Breast epithelium (tissue), 4 donors: ENCODE results near the gene TMEM106C. TPM values are rescaled to one million over a fixed set of nuclear protein-coding genes. Genes with fewer than 3 reads are reported as not detected.
A peak's percentile ranks its signal among the peaks of the same experiment; 100 is the strongest.

Experiments used
- DNase-seq, 2 donors: peaks; one replicate each; pipeline ENCODE4 v3.0.0-alpha.2; 2019; ENCODE audit warnings: low spot score in 2 of 2
- H3K27ac ChIP-seq, 2 donors: fragments of 200-600 bp; sonication (generic) in 1 of 2; one replicate each; pipeline ENCODE4 v1.5.1; 2016 to 2019; ENCODE audit warnings: mild to moderate bottlenecking in 1 of 2
- H3K27me3 ChIP-seq, 2 donors: fragments of 200-600 bp; sonication (generic) in 1 of 2; one replicate each; pipeline versions ENCODE4 v1.5.1 to v1.6.0; 2017 to 2019; ENCODE audit warnings: control low read depth in 1 of 2, mild to moderate bottlenecking in 1 of 2
- H3K36me3 ChIP-seq: fragments of 200-600 bp; one replicate; pipeline ENCODE4 v1.5.1; 2019
- H3K4me1 ChIP-seq, 2 donors: fragments of 200-600 bp; sonication (generic); one replicate each; pipeline ENCODE4 v1.5.1; 2016 to 2019; ENCODE audit warnings: control low read depth in 1 of 2
- H3K4me3 ChIP-seq, 3 donors: fragments of 200-600 bp; sonication (generic); 1 replicate in 2 of 3; 2 replicates in 1 of 3; pipeline ENCODE4 v1.5.1; 2016 to 2019; ENCODE audit warnings: mild to moderate bottlenecking in 3 of 3, moderate library complexity in 2 of 3
- H3K9me3 ChIP-seq, 2 donors: fragments of 200-600 bp; sonication (generic) in 1 of 2; one replicate each; pipeline ENCODE4 v1.5.1; 2016 to 2019; ENCODE audit warnings: control low read depth in 1 of 2
- POLR2A ChIP-seq: fragments of 450-650 bp; IDR thresholded peaks from one replicate; pipeline ENCODE4 v1.6.1; 2016; ENCODE audit warnings: antibody characterized with exemption, mild to moderate bottlenecking, moderate library complexity
- POLR2AphosphoS5 ChIP-seq, 3 donors: sonication (generic); formaldehyde crosslinking; IDR thresholded peaks; one replicate each; pipeline ENCODE4 v1.6.1; 2017; ENCODE audit warnings: antibody characterized with exemption in 3 of 3
- intact Hi-C: fragments of 100-400 bp; cut with DNase I; formaldehyde crosslinking; loops from one replicate; pipeline ENCODE4 v1.15.1; 2023; ENCODE audit warnings: low total_unique reads
- total RNA-seq, 3 donors: library from RNA; depleted of rRNA; stranded (reverse); fragments of >200 nt; gene quantifications; one replicate each; pipeline ENCODE4 v1.1.0, GENCODE V29; 2016
- TF ChIP-seq, protein P1 (sequence below), 3 donors: fragments of 450-650 bp; IDR thresholded peaks; one replicate each; pipeline ENCODE4 v1.5.1; 2016 to 2017; ENCODE audit warnings: antibody characterized with exemption in 3 of 3, mild to moderate bottlenecking in 3 of 3, moderate library complexity in 3 of 3

Gene TMEM106C
- total RNA-seq, 3 donors from 2014 or later = 35.2 to 131 (median 73.4) TPM

DNA sequence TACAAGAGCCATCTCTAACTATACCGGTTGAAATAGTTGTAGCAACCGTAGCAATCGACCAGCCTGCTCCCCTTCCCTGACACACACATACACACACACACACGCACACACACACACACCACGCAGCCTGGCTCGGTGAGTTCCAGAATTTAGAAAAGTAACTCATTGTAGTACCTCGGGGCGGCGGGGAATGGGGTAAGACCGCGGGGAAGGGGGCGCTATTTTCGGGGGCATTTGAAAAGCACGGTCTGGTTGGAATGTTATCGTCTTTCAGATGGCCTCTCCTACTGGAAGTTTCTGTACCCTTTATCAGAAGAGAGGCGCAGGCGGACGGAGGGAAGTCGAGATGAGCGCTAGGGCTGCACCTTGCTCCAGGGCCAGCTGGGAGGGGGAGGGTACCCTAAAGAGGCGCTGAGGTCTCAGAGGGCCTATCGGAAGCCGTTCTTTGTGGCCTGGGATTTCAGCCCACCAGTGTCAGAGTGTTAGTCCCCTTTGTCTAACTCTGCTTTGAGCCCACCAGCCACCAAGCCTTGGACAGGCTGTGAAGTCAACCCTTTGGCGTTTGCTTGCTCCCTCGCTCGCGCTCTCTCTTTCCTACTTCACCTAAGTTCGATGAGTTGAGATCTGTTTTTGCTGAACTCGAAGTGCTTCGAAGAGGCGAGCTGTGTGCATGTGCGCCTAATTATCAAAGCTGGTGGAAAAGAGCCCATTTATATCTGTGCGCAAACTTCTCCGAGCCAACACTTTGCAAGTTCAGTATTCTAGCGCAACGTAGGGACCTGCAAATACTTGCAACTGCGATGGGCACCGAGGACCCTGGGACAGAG is 40.0 kb downstream of the TMEM106C start:
- H3K27ac ChIP-seq = no peak overlapping the region
- H3K4me3 ChIP-seq = peak overlapping the region; percentile 29 to 71 (median 53)
- peaks cover 13 to 19% of the 10 kb centered on the region in 2 donors for H3K4me1 ChIP-seq
- peaks cover 7 to 35% of the 10 kb centered on the region in 2 donors for H3K27me3 ChIP-seq
- no peaks in the 10 kb centered on the region for H3K9me3 ChIP-seq
- H3K36me3 ChIP-seq = no peaks in the 10 kb centered on the region
- DNase-seq = no peak
- intact Hi-C loops = no loop called here
- TF ChIP-seq POLR2AphosphoS5 (IDR thresholded peaks at IDR 0.05) (no peak), POLR2A (no peak)
- TF ChIP-seq, protein P1, sequence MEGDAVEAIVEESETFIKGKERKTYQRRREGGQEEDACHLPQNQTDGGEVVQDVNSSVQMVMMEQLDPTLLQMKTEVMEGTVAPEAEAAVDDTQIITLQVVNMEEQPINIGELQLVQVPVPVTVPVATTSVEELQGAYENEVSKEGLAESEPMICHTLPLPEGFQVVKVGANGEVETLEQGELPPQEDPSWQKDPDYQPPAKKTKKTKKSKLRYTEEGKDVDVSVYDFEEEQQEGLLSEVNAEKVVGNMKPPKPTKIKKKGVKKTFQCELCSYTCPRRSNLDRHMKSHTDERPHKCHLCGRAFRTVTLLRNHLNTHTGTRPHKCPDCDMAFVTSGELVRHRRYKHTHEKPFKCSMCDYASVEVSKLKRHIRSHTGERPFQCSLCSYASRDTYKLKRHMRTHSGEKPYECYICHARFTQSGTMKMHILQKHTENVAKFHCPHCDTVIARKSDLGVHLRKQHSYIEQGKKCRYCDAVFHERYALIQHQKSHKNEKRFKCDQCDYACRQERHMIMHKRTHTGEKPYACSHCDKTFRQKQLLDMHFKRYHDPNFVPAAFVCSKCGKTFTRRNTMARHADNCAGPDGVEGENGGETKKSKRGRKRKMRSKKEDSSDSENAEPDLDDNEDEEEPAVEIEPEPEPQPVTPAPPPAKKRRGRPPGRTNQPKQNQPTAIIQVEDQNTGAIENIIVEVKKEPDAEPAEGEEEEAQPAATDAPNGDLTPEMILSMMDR (IDR thresholded peaks at IDR 0.05) = no peak

DNA sequence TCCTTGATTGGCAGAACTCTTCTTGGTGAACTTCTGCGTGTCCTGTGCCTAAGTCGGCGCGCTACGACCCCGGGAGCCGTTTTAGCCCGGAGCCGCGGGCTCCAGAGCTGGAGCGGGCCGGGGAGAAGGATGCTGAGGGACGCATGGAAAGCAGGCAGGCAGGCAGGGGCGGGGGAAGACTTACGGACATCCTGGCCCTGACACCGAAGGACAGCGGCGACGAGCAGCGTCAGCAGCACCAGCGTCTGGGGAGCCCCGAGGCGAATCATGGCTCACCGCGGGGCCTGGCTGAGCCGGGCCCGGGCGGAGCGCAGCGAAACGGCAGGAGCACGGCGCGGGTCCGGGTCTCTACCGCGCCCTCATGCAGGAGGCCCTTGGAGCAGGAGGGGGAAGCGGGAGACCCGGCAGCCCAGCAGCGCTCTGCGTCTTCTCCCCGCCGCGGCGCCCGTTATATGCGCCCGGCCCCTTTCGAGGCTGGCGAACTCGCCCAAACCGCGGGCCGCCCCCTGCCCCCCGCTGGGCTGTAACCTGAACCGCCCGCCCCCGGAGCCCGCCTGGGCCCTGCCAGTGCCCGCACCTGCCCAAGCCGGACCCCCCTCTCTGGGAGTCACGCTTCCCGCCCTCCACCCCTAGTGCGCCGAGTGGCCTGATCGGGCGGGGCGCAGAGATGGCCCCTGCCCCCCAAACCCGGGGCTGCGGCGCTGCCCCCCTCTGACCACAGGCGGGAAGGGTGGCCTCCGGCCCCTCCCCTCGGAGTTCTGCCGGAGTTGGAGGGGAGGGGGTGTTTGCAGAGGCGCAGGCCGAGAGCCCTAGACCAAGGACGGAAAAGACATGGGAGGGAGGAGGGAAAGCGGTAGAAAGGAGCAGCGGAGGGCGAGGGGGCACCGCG is 40.9 kb downstream of the TMEM106C start, which contains the start of gene COL2A1:
Gene COL2A1 (minus strand): TSS at position 424 of the 889 bp plus-strand sequence. CDS start 155 bp downstream, at position 269.
- H3K27me3 ChIP-seq = peaks cover 7 to 35% of the 10 kb centered on the region in 2 donors
- no peak for DNase-seq

DNA sequence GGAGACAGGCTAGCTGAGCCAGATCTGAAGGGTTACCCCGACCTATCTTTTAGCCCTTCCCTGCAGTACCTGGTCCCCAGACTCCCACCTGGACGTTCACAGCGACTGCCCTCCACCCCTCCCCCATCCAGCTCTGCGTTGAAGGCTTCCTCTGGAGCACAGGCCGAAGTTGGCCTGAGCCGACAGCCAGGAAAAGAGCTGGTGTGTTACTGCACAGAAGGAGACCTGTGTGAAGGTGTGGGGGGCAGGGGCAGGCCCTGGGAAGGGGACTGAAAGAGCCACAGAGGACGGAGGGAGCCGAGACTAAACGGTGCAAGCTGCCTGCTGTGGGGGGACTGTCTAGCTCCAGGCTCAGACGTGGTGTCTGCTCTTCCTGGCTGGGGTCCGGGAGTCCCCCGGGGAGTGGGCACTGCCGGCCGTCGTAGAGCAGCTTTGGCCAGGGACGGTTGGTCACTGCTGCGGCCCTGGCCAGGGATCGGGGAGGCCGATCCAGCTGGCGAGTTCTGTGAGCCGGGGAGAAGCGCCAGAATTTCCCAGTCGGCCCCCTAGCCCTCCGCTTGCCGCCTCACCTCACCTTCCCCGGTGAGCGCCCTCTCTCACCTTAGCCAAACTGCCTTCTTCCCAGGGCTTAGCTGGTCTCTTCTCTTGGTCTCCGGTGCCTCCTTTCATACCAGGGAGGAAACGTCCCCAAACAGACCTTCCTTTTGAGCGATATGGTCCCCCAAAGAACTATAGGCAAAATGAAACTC is 41.8 kb downstream of the TMEM106C start:
- Histone ChIP-seq H3K4me3 (peak overlapping the region in 1 of 3 donors; percentile 66), H3K27me3 (peaks cover 7 to 35% of the 10 kb centered on the region in 2 donors), H3K27ac (no peak overlapping the region), H3K36me3 (no peaks in the 10 kb centered on the region), H3K4me1 (peaks cover 13 to 19% of the 10 kb centered on the region in 2 donors), H3K9me3 (no peaks in the 10 kb centered on the region)
- TF ChIP-seq, protein P1 (IDR thresholded peaks at IDR 0.05) = no peak
- TF ChIP-seq POLR2AphosphoS5 (IDR thresholded peaks at IDR 0.05) (no peak), POLR2A (no peak)
- DNase-seq = no peak
- intact Hi-C loops = no loop called here

More for the DNA sequence above, 40.9 kb downstream of the TMEM106C start, which contains the start of gene COL2A1:
- Histone ChIP-seq H3K36me3 (no peaks in the 10 kb centered on the region), H3K4me1 (peaks cover 13 to 19% of the 10 kb centered on the region in 2 donors), H3K4me3 (peak within 1 kb of the TSS; percentile 29 to 66 (median 45)), H3K9me3 (no peaks in the 10 kb centered on the region), H3K27ac (no peak within 1 kb of the TSS)
- intact Hi-C loops = no loop called here
- TF ChIP-seq POLR2A (no peak), POLR2AphosphoS5 (IDR thresholded peaks at IDR 0.05) (no peak)
- TF ChIP-seq, protein P1 (IDR thresholded peaks at IDR 0.05) = no peak

DNA sequence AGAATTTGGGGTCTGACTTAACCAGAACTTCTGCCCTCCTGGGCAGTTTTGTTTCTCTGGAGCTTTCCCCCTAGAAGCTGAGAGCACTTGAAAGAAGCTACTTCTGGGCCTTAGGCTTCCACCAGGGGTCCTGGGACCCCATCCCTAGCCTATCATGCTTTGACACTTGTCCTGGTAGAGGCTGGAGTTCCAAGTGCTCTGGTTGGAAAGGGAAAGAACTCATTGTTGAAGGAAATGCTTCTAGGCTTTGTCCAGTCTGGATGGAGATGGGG is 42.3 kb downstream of the TMEM106C start:
- Histone ChIP-seq H3K27ac (no peak overlapping the region), H3K4me1 (peaks cover 13 to 19% of the 10 kb centered on the region in 2 donors), H3K36me3 (no peaks in the 10 kb centered on the region), H3K4me3 (no peak overlapping the region), H3K27me3 (peaks cover 7 to 35% of the 10 kb centered on the region in 2 donors), H3K9me3 (no peaks in the 10 kb centered on the region)
- no peak for DNase-seq
- TF ChIP-seq POLR2AphosphoS5 (IDR thresholded peaks at IDR 0.05) = no peak
- no peak for TF ChIP-seq POLR2A
- TF ChIP-seq, protein P1 (IDR thresholded peaks at IDR 0.05) = no peak
- intact Hi-C loops = no loop called here
